H1 (cell line): ENCODE measurements around the gene ZNF496. TPM values are rescaled to one million over a fixed set of nuclear protein-coding genes. Genes with fewer than 3 reads are reported as not detected.
"Not testable (repeated sequence)": the region's sequence is repeated elsewhere in the genome, so short reads cannot be mapped to it uniquely, and the experiment has no call there.

Source experiments
- CTCF ChIA-PET: fragments of 300-600 bp; sonication (Branson Sonifier 250); formaldehyde crosslinking; loops from one replicate; lab custom pipeline; 2021; ENCODE audit not compliant: partially characterized antibody; lab: Charles Lee
- POLR2A ChIA-PET: fragments of 300-600 bp; sonication (Branson Sonifier 250); formaldehyde crosslinking; loops from one replicate; lab custom pipeline; 2021; ENCODE audit warnings: inconsistent platforms; ENCODE audit not compliant: partially characterized antibody; lab: Charles Lee
- DNase-seq, 2 experiments: peaks; one replicate each; pipeline versions ENCODE4 v3.0.0 to v3.0.0-alpha.2; 2010 to 2022; ENCODE audit warnings: low spot score in 2 of 2, low read depth in 1 of 2, mixed read lengths in 1 of 2
- FAIRE-seq: peaks from 2 replicates; lab custom pipeline; 2011; peaks lifted over from hg19 to GRCh38; lab: Jason Lieb, UNC
- H2AFZ ChIP-seq: 2 replicates; pipeline ENCODE4 v1.8.1; 2012; ENCODE audit warnings: low read length, inconsistent platforms
- H2AK5ac ChIP-seq: 2 replicates; pipeline ENCODE4 v1.6.1; 2013; ENCODE audit warnings: low read depth, low read length
- H2BK120ac ChIP-seq: replicated peaks from 2 replicates; pipeline ENCODE3; 2013; ENCODE audit warnings: low read depth, low read length, inconsistent platforms
- H2BK12ac ChIP-seq: 2 replicates; pipeline ENCODE4 v1.6.1; 2013; ENCODE audit warnings: low read depth, low read length
- H2BK15ac ChIP-seq: 2 replicates; pipeline ENCODE4 v1.6.1; 2013; ENCODE audit warnings: low read length
- H2BK20ac ChIP-seq: 2 replicates; pipeline ENCODE4 v1.6.1; 2013; ENCODE audit warnings: low read length
- H2BK5ac ChIP-seq: 2 replicates; pipeline ENCODE4 v1.6.1; 2013; ENCODE audit warnings: low read depth, low read length
- H3K14ac ChIP-seq: 2 replicates; pipeline ENCODE4 v1.6.1; 2013; ENCODE audit warnings: inconsistent platforms; ENCODE audit not compliant: insufficient read length
- H3K18ac ChIP-seq: 2 replicates; pipeline ENCODE4 v1.6.1; 2013; ENCODE audit warnings: low read length; ENCODE audit errors: extremely low read depth
- H3K23ac ChIP-seq: 2 replicates; pipeline ENCODE4 v1.6.1; 2013; ENCODE audit warnings: inconsistent platforms; ENCODE audit not compliant: insufficient read length
- H3K23me2 ChIP-seq: 2 replicates; pipeline ENCODE4 v1.6.1; 2013; ENCODE audit warnings: low read depth, low read length
- H3K27ac ChIP-seq: 2 replicates; pipeline ENCODE4 v1.6.1; 2011; ENCODE audit warnings: low read depth, low read length, inconsistent platforms
- H3K27me3 ChIP-seq, 4 experiments: replicated peaks in 1 of 4; 1 replicate in 1 of 4; 2 replicates in 3 of 4; pipeline versions ENCODE4 v1.6.1 to v1.8.1; 2011 to 2013; ENCODE audit warnings: low read length in 3 of 4, mild to moderate bottlenecking in 3 of 4, inconsistent platforms in 2 of 4, mixed read lengths in 2 of 4, moderate library complexity in 1 of 4; ENCODE audit not compliant: control insufficient read depth in 3 of 4, insufficient read depth in 3 of 4; ENCODE audit errors: extremely low read depth in 1 of 4
- H3K36me3 ChIP-seq, 4 experiments: 2 replicates each; pipeline versions ENCODE4 v1.6.1 to v1.8.1; 2011 to 2013; ENCODE audit warnings: mild to moderate bottlenecking in 4 of 4, low read length in 3 of 4, moderate library complexity in 2 of 4, control low read depth in 1 of 4, inconsistent platforms in 1 of 4; ENCODE audit not compliant: insufficient read depth in 4 of 4, control insufficient read depth in 2 of 4
- H3K4ac ChIP-seq: replicated peaks from 2 replicates; pipeline ENCODE3; 2013; ENCODE audit warnings: low read length, low read depth, mixed read lengths, inconsistent platforms; ENCODE audit not compliant: insufficient read length
- H3K4me1 ChIP-seq, 4 experiments: replicated peaks in 1 of 4; 1 replicate in 1 of 4; 2 replicates in 3 of 4; pipeline versions ENCODE4 v1.6.1 to v1.8.1; 2011 to 2013; ENCODE audit warnings: low read length in 3 of 4, inconsistent platforms in 2 of 4, mixed read lengths in 1 of 4; ENCODE audit not compliant: insufficient read depth in 4 of 4, control insufficient read depth in 3 of 4
- H3K4me2 ChIP-seq, 2 experiments: 2 replicates each; pipeline versions ENCODE4 v1.6.1 to v1.8.1; 2011 to 2013; ENCODE audit warnings: low read depth in 2 of 2, low read length in 2 of 2, control low read depth in 1 of 2, inconsistent platforms in 1 of 2, mild to moderate bottlenecking in 1 of 2; ENCODE audit not compliant: insufficient read depth in 1 of 2
- H3K4me3 ChIP-seq, 4 experiments: fragments of 200-600, 300-600 bp in 1 of 4; sonication (generic), shearing (Covaris generic), sonication (Bioruptor Twin) in 1 of 4; 2 replicates each; pipeline versions ENCODE4 v1.5.1 to v1.8.1; 2011 to 2016; ENCODE audit warnings: low read length in 4 of 4, low read depth in 3 of 4, control low read depth in 2 of 4, inconsistent platforms in 2 of 4, mild to moderate bottlenecking in 2 of 4, mixed read lengths in 1 of 4, moderate library complexity in 1 of 4; ENCODE audit not compliant: insufficient read depth in 2 of 4; ENCODE audit errors: extremely low read depth in 1 of 4
- H3K56ac ChIP-seq: replicated peaks from 2 replicates; pipeline ENCODE3; 2013; ENCODE audit warnings: low read depth, mild to moderate bottlenecking, mixed read lengths, low read length, inconsistent platforms; ENCODE audit not compliant: insufficient read length
- H3K79me1 ChIP-seq: 2 replicates; pipeline ENCODE4 v1.6.1; 2013; ENCODE audit warnings: low read depth, low read length, control low read depth
- H3K79me2 ChIP-seq, 2 experiments: 2 replicates each; pipeline versions ENCODE4 v1.6.1 to v1.8.1; 2012 to 2013; ENCODE audit warnings: low read length in 2 of 2, mild to moderate bottlenecking in 2 of 2, inconsistent platforms in 1 of 2; ENCODE audit not compliant: insufficient read depth in 2 of 2, control insufficient read depth in 1 of 2
- H3K9ac ChIP-seq, 4 experiments: replicated peaks in 1 of 4; 1 replicate in 1 of 4; 2 replicates in 3 of 4; pipeline versions ENCODE4 v1.6.1 to v1.8.1; 2011 to 2013; ENCODE audit warnings: low read depth in 3 of 4, low read length in 3 of 4, control low read depth in 2 of 4, mild to moderate bottlenecking in 2 of 4, moderate library complexity in 2 of 4, inconsistent platforms in 1 of 4; ENCODE audit errors: extremely low read depth in 1 of 4
- H3K9me3 ChIP-seq, 2 experiments: 2 replicates each; pipeline versions ENCODE4 v1.6.1 to v1.8.1; 2012 to 2013; ENCODE audit warnings: mild to moderate bottlenecking in 2 of 2, moderate library complexity in 2 of 2, control low read depth in 1 of 2, inconsistent platforms in 1 of 2, low read depth in 1 of 2, low read length in 1 of 2, mixed read lengths in 1 of 2; ENCODE audit not compliant: insufficient read depth in 2 of 2
- H4K20me1 ChIP-seq, 2 experiments: replicated peaks in 1 of 2; 2 replicates each; pipeline versions ENCODE3 to v1.8.1; 2011 to 2013; ENCODE audit warnings: inconsistent platforms in 2 of 2, low read length in 2 of 2, mild to moderate bottlenecking in 1 of 2; ENCODE audit not compliant: insufficient read depth in 2 of 2, control insufficient read depth in 1 of 2
- H4K5ac ChIP-seq: 2 replicates; pipeline ENCODE4 v1.6.1; 2013; ENCODE audit warnings: low read length, low read depth, mixed read lengths, inconsistent platforms; ENCODE audit not compliant: insufficient read length
- H4K8ac ChIP-seq: 2 replicates; pipeline ENCODE4 v1.8.0; 2013; ENCODE audit warnings: mild to moderate bottlenecking, moderate library complexity, low read length, inconsistent platforms; ENCODE audit not compliant: insufficient read depth; ENCODE audit errors: extremely low read depth
- H4K91ac ChIP-seq: replicated peaks from 2 replicates; pipeline ENCODE3; 2013; ENCODE audit warnings: low read length, mixed read lengths, inconsistent platforms; ENCODE audit not compliant: insufficient read length
- WGBS, 2 experiments: shearing (Covaris generic) in 1 of 2; methylation state at CpG; one replicate each; pipeline versions ENCODE4 v1.1.6 to v1.1.7; 2013 to 2015; ENCODE audit warnings: low lambda C conversion rate in 2 of 2, mixed read lengths in 2 of 2, inconsistent platforms in 1 of 2, low coverage in 1 of 2, missing lambda C conversion rate in 1 of 2; ENCODE audit not compliant: insufficient replicate concordance in 2 of 2, insufficient coverage in 1 of 2, insufficient read length in 1 of 2; ENCODE audit errors: extremely low coverage in 1 of 2, missing lambda C conversion rate in 1 of 2; 5-methylcytosine and 5-hydroxymethylcytosine counted together
- polyA plus RNA-seq, 7 experiments: library from polyadenylated mRNA; depleted of rRNA in 3 of 7; stranded (reverse) in 5 of 7; unstranded in 2 of 7; fragments of >200 nt in 5 of 7; fragments of 200-250 nt in 2 of 7; gene quantifications; 1 replicate in 5 of 7; 2 replicates in 1 of 7; 4 replicates in 1 of 7; pipeline versions ENCODE4 v1.2.1 to v1.2.3, GENCODE V29; 2011 to 2013; ENCODE audit warnings: missing spikeins in 2 of 7, mixed read lengths in 2 of 7
- total RNA-seq: library from RNA; stranded (reverse); fragmentation: NEBNext Ultra II Directional; extraction: Animal tissue kit (Norgen Biotek cat#: 25700); gene quantifications from 2 replicates; pipeline ENCODE4 v1.2.1, GENCODE V29; 2021

ZNF496 gene
- total and polyA plus RNA-seq, 2 of the 8 experiments (the other 6 are each of a cell fraction or from before 2014, with no cell fraction given): 27.9 to 71.4 TPM

- not testable (repeated sequence) for H4K5ac ChIP-seq, H3K9ac ChIP-seq, H3K36me3 ChIP-seq, H4K20me1 ChIP-seq, H3K4me2 ChIP-seq, H4K8ac ChIP-seq, H3K79me2 ChIP-seq, H3K56ac ChIP-seq, H2AFZ ChIP-seq, H3K9me3 ChIP-seq, DNase-seq, H2BK120ac ChIP-seq, H3K14ac ChIP-seq, H2BK15ac ChIP-seq, H3K79me1 ChIP-seq, H4K91ac ChIP-seq, FAIRE-seq, H3K4me3 ChIP-seq, H3K18ac ChIP-seq, H3K27me3 ChIP-seq, H2BK20ac ChIP-seq, H3K4me1 ChIP-seq, H3K23me2 ChIP-seq, H3K23ac ChIP-seq, H2BK5ac ChIP-seq, H3K27ac ChIP-seq
- 77% methylated on average over 1 of the region's 1 CpG; no CpG with 5 or more reads in 1 of the 2 experiments for WGBS, 2 experiments
- Histone ChIP-seq H3K4ac (peak within 1 kb of the TSS; percentile 79), H2AK5ac (peak within 1 kb of the TSS; percentile 24; the same call in 1 of the 2 replicates), H2BK12ac (0 out of 2 replicates have a peak within 1 kb of the TSS, but pooled peaks have one; percentile 68)
- POLR2A ChIA-PET: interaction anchor here (1.0 kb wide), 1 partner anchor 10 kb away, joined by 3 read pairs; no protein-coding TSS in a partner anchor
- CTCF ChIA-PET: interaction anchor here (1.0 to 1.2 kb wide), 2 partner anchors 18 to 109 kb away, joined by 3 read pairs; no protein-coding TSS in a partner anchor
Observed at GRCh38 chr1:247255772-247256171, 75.9 kb downstream of the ZNF496 start, which contains the start of gene VN1R5. Gene VN1R5 (plus strand): TSS chr1:247256072.
